Calu3 (cell line): ENCODE data around the gene SCAMP2. TPM values are rescaled to one million over a fixed set of nuclear protein-coding genes. Genes with fewer than 3 reads are reported as not detected.

Source experiments
- BruUV-seq: library from RNA; stranded (reverse); fragments of 400-500 nt; replicated peaks from 2 replicates; lab custom pipeline; 2021; lab: Mats Ljungman, UMichigan
- CTCF ChIA-PET: fragments of 300-600 bp; sonication (Branson Sonifier 250); formaldehyde crosslinking; loops from one replicate; lab custom pipeline; 2022; ENCODE audit warnings: antibody characterized with exemption; lab: Charles Lee
- DNase-seq: peaks from one replicate; pipeline ENCODE4 v3.0.0; 2022
- H3K27ac Mint-ChIP-seq: one replicate; pipeline ENCODE4 v1.8.0; 2022; ENCODE audit warnings: mixed read lengths; ENCODE audit not compliant: unreplicated experiment
- H3K27me3 Mint-ChIP-seq: one replicate; pipeline ENCODE4 v1.8.0; 2022; ENCODE audit warnings: mixed read lengths; ENCODE audit not compliant: unreplicated experiment
- H3K36me3 Mint-ChIP-seq: one replicate; pipeline ENCODE4 v1.8.0; 2022; ENCODE audit warnings: mild to moderate bottlenecking, moderate library complexity, mixed read lengths; ENCODE audit not compliant: insufficient read depth, unreplicated experiment
- H3K4me1 Mint-ChIP-seq: one replicate; pipeline ENCODE4 v1.8.0; 2022; ENCODE audit warnings: mild to moderate bottlenecking, low read depth, mixed read lengths; ENCODE audit not compliant: unreplicated experiment
- H3K4me3 Mint-ChIP-seq: one replicate; pipeline ENCODE4 v1.8.0; 2022; ENCODE audit warnings: mild to moderate bottlenecking, low read depth, moderate library complexity, mixed read lengths; ENCODE audit not compliant: unreplicated experiment
- H3K9me3 Mint-ChIP-seq: one replicate; pipeline ENCODE4 v1.8.0; 2022; ENCODE audit warnings: low read depth, mixed read lengths; ENCODE audit not compliant: unreplicated experiment
- CTCF ChIP-seq: fragments of 200-600 bp; IDR thresholded peaks from one replicate; pipeline ENCODE4 v1.8.0; 2022; ENCODE audit warnings: antibody characterized with exemption; ENCODE audit not compliant: unreplicated experiment
- intact Hi-C: fragments of 100-400 bp; cut with micrococcal nuclease; formaldehyde crosslinking; loops from one replicate; pipeline ENCODE4 v1.10.0; 2022; ENCODE audit not compliant: unreplicated experiment
- total RNA-seq: library from RNA; stranded (reverse); gene quantifications from 2 replicates; pipeline ENCODE4 v1.2.3, GENCODE V29; 2022

SCAMP2 gene
- total RNA-seq, 1 experiment from 2014 or later, result 114 TPM

- H3K4me3 Mint-ChIP-seq, result no peak overlapping the region
- H3K36me3 Mint-ChIP-seq, result peaks cover 1% of the 10 kb centered on the region
- no peak overlapping the region for H3K27ac Mint-ChIP-seq
- H3K27me3 Mint-ChIP-seq, result peaks cover 29% of the 10 kb centered on the region
- no peaks in the 10 kb centered on the region for H3K9me3 Mint-ChIP-seq
- no peak for TF ChIP-seq CTCF
- BruUV-seq, result no TSS peak
- H3K4me1 Mint-ChIP-seq, result peaks cover under 1% of the 10 kb centered on the region
- intact Hi-C loops, result no loop called here
- DNase-seq, result no peak
- CTCF ChIA-PET, result no interaction called here
Observed at GRCh38 chr15:74809956-74810355, 63.2 kb downstream of the SCAMP2 start.

- H3K4me1 Mint-ChIP-seq, result no peaks in the 10 kb centered on the region
- H3K27ac Mint-ChIP-seq, result no peak overlapping the region
- TF ChIP-seq CTCF, result no peak
- peaks cover 5% of the 10 kb centered on the region for H3K36me3 Mint-ChIP-seq
- no peak overlapping the region for H3K4me3 Mint-ChIP-seq
- DNase-seq, result no peak
- BruUV-seq, result no TSS peak
- H3K27me3 Mint-ChIP-seq, result peaks cover 29% of the 10 kb centered on the region
- CTCF ChIA-PET, result no interaction called here
- no peaks in the 10 kb centered on the region for H3K9me3 Mint-ChIP-seq
- intact Hi-C loops, result no loop called here
Observed at GRCh38 chr15:74809242-74809641, 63.9 kb downstream of the SCAMP2 start.

DNA sequence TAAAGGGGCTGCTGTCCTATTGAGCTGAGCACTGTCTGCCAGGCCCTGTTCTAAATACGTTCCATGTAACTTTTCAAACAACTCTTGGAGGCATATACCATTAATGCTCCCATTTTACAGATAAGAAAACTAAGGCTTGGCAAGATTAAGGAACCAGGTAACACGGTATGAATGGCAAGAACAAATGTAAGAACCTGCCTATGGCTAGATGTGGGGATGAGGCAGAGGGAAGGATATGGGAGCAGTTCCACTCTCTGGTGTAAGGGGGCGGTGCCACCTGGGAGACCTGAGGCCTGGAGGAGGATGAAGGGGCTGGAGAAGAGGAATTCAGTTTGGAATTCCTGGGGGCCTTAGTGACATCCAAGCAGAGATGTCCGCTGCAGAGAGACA, 64.3 kb downstream of the SCAMP2 start:
- CTCF ChIA-PET, result no interaction called here
- TF ChIP-seq CTCF, result no peak
- H3K4me3 Mint-ChIP-seq, result no peak overlapping the region
- no peak for DNase-seq
- H3K27me3 Mint-ChIP-seq, result peaks cover 29% of the 10 kb centered on the region
- H3K4me1 Mint-ChIP-seq, result no peaks in the 10 kb centered on the region
- peaks cover 9% of the 10 kb centered on the region for H3K36me3 Mint-ChIP-seq
- H3K27ac Mint-ChIP-seq, result no peak overlapping the region
- no TSS peak for BruUV-seq
- H3K9me3 Mint-ChIP-seq, result no peaks in the 10 kb centered on the region
- intact Hi-C loops, result no loop called here

DNA sequence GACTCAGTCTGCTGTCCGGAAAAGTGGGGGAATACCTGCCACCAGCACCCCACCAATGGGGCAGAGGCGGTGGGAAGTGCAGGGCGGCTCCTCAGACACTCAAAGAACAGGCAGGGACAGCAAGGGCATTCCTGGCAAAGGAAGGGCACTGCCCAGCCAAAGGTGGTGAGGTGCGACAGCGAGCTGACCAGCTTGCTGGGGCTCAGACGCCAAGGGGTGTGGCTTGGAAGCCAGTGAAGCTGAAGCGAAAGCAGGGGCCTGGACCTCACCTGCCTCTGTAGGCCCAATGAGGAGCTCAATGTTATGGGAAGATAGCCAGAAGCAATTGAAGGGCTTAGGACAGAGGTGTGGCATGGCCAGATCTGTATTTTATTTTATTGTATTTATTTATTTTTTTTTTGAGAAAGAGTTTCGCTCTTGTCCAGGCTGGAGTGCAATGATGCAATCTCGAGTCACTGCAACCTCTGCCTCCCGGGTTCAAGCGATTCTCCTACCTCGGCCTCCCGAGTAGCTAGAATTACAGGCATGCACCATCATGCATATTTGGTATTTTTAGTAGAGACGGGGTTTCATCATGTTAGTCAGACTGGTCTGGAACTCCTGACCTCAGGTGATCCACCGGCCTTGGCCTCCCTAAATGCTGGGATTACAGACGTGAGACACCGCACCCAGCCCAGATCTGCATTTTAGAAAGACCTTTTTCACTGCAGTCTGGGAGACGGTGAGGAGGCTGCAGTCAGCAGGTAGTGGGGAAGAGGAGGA, 64.9 kb downstream of the SCAMP2 start:
- no peaks in the 10 kb centered on the region for H3K9me3 Mint-ChIP-seq
- intact Hi-C loops, result no loop called here
- CTCF ChIA-PET, result interaction anchor here (0.6 to 1.1 kb wide), 3 partner anchors 37 to 168 kb away, joined by 3 to 5 read pairs (median 3); no protein-coding TSS in a partner anchor

More for the DNA sequence above, 64.9 kb downstream of the SCAMP2 start:
- H3K36me3 Mint-ChIP-seq, result peaks cover 12% of the 10 kb centered on the region
- no peak for TF ChIP-seq CTCF
- BruUV-seq, result no TSS peak
- no peak overlapping the region for H3K4me3 Mint-ChIP-seq
- no peaks in the 10 kb centered on the region for H3K4me1 Mint-ChIP-seq
- H3K27ac Mint-ChIP-seq, result no peak overlapping the region
- H3K27me3 Mint-ChIP-seq, result peaks cover 29% of the 10 kb centered on the region
- no peak for DNase-seq
